NB4 (cell line): ENCODE results near the gene LRFN2.

Source experiments
- DNase-seq: peaks from one replicate; pipeline ENCODE4 v3.0.0; 2010; ENCODE audit warnings: low read depth
- H3K4me3 ChIP-seq: one replicate; pipeline ENCODE4 v1.5.1; 2011; ENCODE audit warnings: mild to moderate bottlenecking, low read depth, low read length, moderate library complexity
- MYC ChIP-seq: IDR thresholded peaks from 2 replicates; pipeline ENCODE4 v1.6.1; 2011; ENCODE audit warnings: low read depth, low read length
- POLR2A ChIP-seq: IDR thresholded peaks from 2 replicates; pipeline ENCODE4 v1.6.1; 2011; ENCODE audit warnings: mild to moderate bottlenecking; ENCODE audit not compliant: insufficient read length; ENCODE audit errors: extremely low read depth
- TF ChIP-seq, protein P1 (sequence below): IDR thresholded peaks from one replicate; pipeline ENCODE4 v1.5.1; 2012; ENCODE audit warnings: low read depth, low read length
- TF ChIP-seq, protein P2 (sequence below): IDR thresholded peaks from 2 replicates; pipeline ENCODE4 v1.6.1; 2011; ENCODE audit warnings: low read depth, low read length

The LRFN2 gene

DNA sequence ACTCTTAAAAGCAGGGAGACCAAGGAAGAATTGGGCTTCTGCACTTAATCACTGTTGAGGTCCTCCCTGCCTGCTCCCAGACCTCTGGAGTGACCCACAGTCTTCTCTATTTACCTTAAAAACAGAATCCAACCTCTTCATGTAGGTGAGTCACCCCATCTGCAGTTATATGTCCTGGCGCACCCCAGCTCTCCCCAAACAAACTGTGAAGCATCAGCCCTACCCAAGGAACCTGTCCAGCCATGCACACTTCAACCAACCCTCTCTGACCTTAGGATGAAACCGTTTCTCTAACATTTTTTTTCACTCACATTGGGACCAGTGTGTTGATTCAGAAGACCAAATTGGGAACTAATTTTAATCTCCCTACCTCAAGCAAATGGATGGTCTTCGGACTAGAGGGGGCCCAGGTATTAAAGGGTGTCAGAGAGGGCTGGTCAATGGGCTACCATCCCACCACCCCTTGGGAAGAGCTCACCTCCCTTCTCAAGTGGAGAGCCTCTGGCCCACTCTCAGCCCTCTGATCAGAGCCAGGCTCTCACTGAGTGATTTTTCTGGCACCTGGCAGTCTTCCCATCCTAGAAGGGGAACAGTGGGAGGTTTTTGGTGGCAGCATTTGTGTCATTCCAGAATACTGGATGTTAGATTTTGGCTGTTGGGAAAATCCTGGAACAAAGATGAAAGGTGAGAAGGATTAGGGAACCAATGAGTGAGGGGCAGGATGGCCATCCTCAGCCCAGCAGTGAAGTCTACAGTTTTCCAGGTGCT, 203.6 kb downstream of the LRFN2 start:
- H3K4me3 ChIP-seq: no peak overlapping the region
- no peak for DNase-seq
- TF ChIP-seq, protein P1, sequence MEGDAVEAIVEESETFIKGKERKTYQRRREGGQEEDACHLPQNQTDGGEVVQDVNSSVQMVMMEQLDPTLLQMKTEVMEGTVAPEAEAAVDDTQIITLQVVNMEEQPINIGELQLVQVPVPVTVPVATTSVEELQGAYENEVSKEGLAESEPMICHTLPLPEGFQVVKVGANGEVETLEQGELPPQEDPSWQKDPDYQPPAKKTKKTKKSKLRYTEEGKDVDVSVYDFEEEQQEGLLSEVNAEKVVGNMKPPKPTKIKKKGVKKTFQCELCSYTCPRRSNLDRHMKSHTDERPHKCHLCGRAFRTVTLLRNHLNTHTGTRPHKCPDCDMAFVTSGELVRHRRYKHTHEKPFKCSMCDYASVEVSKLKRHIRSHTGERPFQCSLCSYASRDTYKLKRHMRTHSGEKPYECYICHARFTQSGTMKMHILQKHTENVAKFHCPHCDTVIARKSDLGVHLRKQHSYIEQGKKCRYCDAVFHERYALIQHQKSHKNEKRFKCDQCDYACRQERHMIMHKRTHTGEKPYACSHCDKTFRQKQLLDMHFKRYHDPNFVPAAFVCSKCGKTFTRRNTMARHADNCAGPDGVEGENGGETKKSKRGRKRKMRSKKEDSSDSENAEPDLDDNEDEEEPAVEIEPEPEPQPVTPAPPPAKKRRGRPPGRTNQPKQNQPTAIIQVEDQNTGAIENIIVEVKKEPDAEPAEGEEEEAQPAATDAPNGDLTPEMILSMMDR: no peak
- TF ChIP-seq, protein P2, sequence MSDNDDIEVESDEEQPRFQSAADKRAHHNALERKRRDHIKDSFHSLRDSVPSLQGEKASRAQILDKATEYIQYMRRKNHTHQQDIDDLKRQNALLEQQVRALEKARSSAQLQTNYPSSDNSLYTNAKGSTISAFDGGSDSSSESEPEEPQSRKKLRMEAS: no peak

DNA sequence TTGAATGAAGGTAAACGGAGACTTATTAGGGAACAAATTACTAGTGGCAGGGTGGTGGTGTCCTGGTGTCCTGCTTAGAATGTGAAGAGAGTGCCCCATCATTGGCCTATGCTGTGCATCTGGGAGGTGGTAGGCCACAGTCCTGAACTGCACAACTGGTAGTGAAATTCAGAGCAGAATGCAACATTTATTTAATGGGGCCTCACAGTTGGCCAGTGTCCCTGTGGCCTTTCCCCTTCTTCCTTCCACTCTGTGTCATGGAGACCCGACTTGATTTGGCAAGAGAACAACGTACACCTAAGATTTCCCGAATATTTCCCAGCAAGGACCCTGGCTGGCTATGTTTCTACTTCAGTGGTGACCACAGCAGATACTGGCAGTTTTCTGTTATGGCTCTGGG, 206.9 kb downstream of the LRFN2 start:
- no peak for DNase-seq
- TF ChIP-seq MYC (no peak), POLR2A (no peak)
- TF ChIP-seq, protein P1: no peak

DNA sequence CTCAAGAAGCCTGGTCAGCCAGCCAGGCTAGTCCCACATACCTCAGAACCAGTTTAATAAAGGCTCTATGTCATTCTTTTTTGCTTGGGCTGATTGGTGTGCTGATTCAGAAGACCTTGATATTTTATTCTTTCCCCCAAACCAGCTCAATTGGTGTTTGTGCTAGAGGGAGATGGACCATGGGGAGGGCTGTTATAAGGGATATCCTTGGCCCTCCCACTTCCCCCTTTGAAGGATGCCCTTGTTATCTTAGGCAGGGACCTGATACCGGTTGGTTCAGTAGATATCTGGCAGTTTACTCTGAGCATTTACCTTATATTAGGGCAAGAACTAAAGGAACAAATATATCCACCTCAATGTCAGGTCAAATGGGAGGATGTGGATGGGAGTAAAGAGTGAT, 207.4 kb downstream of the LRFN2 start:
- no peak for DNase-seq

More for the DNA sequence above, 206.9 kb downstream of the LRFN2 start:
- no peak overlapping the region for H3K4me3 ChIP-seq

DNA sequence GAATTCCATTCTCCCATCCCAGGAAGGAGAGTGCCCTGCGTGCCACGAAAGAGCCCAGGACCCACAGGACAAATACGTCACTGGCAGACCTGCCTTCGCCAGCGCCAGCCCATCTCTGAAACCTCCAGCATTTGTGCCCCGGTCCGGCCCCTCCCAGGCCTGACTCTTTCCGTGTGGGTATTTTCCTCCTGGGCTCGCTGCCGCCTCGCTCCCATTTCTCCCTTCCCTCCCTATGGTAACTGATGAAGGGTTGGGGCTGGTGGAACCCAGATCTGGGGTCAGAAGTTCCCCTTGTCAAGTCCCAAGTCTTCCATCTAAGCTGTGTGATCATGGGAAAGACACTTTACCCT, 208.5 kb downstream of the LRFN2 start:
- H3K4me3 ChIP-seq: no peak overlapping the region

More for the DNA sequence above, 207.4 kb downstream of the LRFN2 start:
- TF ChIP-seq MYC (no peak), POLR2A (no peak)
- TF ChIP-seq, protein P2: no peak
- H3K4me3 ChIP-seq: no peak overlapping the region

DNA sequence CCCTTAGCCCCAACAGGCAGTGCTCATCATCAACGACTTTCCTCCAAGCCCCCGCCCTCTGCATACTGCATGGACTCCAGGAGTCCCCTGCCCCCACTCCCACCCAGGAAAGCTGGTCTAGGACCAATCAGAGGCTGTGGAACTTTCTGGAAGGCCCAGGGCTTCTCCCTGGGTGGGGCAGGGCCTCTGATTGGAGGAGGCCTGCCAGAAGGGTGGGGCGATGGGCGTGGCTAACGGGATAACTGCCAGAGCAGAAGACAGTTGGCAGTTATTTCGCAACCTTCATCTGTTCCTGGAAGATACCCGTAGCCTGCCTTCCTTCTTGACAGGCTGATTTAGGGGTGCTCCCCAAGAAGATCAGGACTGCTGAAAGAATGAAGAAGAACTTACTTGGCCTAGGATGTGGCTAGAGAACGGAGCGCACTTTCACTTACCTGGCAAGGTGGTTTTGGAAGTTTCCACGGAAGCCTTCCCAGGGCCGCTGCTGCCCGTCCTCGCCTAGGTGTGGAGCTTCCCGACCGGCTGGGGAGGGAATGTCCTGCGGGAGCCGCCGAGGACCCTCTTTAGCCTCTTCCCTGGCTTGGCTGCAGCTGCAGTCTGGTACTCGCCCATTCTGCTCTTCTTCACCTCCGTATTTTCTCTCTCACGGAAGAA, 209.0 kb downstream of the LRFN2 start:
- TF ChIP-seq, protein P2: no peak
- no peak for TF ChIP-seq POLR2A
- DNase-seq: peak; percentile 28
- no peak overlapping the region for H3K4me3 ChIP-seq

More for the DNA sequence above, 208.5 kb downstream of the LRFN2 start:
- DNase-seq: no peak
- TF ChIP-seq, protein P1: no peak
- TF ChIP-seq MYC (no peak), POLR2A (no peak)
- TF ChIP-seq, protein P2: no peak

DNA sequence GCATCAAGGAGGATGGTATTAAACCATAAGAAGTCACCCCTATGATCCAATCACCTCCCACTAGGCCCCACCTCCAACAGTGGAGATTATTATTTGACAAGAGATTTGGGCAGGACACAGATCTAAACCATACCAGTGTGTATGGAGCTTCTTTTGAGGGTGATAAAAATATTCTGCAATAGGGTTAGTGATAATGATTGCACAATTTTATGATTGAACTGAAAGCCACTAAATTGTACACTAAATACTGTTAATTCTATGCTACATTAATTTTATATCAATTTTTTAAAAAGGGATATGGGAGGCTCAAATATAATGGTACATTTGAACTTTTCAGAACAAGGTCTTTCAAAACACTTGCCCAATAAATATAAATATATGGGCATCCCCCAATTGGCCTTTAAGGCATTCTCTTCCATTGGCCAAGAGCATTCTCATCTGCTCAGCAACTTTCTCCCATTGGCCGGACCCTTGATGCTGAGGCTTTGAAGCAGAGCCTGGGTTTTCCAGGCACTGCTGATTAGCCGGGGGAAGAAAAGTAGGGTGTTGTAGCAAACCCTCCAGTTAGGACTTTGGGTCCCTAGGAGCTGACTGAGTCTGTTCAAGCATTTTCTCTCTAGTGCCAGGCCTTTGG, 209.9 kb downstream of the LRFN2 start:
- no peak for DNase-seq
- TF ChIP-seq, protein P2: no peak
- TF ChIP-seq, protein P1: no peak
- TF ChIP-seq POLR2A: no peak
- TF ChIP-seq MYC: no peak
- no peak overlapping the region for H3K4me3 ChIP-seq
